Bone marrow (tissue), 2 donors: ENCODE results near the gene DICER1.

Experiments used
- DNase-seq, 2 donors: peaks; one replicate each; lab custom pipeline; 2025; lab: John Stamatoyannopoulos, UW

DICER1 gene

DNA sequence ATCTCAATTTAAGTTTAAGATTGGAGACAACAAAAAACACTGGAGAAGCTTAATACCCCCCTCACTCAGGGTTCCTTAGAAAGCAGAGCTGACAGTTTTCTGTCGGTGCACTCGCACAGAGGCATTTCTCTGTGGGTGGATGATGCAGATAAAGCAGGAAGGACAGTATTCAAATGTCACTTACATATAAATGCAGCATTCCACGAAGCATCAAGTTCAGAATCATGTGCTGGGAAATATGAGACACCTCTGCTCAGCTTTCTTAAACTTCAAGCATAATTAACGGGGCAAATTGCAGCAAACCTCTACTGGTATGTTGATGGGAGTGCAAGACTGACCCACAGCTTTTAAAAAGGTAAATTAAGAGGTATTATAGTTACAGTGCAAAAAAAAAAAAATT lies 68.7 kb downstream of the DICER1 start:
- no peak for DNase-seq

GRCh38 chr14:95087619-95088018 lies 69.7 kb downstream of the DICER1 start:
- no peak for DNase-seq

DNA sequence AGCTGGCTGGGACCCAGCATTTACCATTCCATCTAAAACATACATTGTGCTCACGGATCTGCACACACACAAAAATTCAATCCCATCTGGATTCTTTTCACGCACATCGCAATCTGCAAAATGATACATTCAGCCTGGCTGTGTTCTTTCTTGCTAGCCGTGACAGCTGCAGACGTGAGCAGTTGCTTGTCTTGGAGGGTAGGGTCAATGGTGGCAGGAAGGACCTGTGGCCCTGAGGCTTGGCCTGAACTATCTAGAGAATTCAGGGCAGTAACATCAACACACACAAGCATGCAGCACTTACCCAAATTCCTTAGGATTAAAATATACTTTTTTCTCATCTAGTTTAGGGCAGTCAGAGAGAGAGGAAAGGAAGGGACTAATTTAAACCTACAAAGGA lies 72.0 kb downstream of the DICER1 start:
- DNase-seq, result no peak

DNA sequence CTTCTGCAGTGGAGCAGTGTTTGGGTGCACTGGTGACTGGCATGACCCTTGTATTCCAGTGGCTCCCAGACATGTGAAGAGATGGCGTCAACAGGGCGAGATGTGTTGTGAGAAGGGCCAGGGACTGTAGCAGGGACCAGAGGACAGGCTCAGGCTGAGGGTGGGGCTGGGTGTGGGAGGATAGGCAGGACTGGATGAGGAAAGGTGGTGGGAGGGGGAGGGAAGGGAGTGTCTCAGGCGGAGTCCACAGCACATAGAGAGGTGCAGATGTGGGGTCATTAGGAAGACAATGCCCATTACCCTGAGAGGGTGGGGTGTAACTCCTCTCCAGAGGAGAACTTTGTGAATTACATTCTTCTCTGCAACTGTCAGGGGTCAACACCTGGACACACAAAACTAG lies 78.5 kb downstream of the DICER1 start:
- no peak for DNase-seq

GRCh38 chr14:95077345-95077744 lies 80.0 kb downstream of the DICER1 start:
- DNase-seq, result no peak

DNA sequence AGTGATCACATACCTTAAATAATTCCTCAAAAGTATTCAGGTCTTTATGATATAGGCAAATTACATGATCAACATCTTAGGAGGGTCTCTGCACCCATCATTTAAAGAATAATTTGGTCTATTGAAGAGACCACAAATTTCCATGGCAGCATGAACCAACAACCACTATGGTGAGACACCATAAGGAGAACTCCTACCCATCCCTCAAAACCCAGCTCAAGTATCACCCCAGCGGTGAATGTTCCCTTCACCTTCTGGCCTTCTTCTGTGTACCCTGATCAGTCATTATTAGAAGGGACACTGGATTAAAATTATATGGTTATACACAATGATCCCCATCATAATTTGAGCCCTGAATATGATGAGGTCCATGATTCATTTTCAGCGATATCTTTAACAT lies 81.5 kb downstream of the DICER1 start:
- DNase-seq, result no peak

DNA sequence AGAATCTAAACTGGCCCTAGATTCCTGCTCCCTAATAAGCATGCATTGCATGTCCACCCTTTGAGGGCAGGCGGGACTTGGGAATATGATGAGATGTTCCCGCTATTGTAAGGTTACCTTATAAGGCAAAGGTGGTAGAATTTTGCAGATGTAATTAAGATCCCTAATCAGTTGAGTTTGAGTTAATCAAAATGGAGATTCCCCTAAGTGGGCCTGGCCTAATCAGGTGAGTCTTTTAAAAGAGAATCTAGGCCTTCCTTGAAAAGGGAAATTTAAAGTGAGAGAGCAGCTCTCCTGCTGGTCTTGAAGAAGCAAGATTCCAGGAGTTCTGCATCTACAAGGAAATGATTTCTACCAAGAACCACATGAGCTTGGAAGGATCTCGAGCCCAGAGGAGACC lies 83.4 kb downstream of the DICER1 start:
- no peak for DNase-seq

DNA sequence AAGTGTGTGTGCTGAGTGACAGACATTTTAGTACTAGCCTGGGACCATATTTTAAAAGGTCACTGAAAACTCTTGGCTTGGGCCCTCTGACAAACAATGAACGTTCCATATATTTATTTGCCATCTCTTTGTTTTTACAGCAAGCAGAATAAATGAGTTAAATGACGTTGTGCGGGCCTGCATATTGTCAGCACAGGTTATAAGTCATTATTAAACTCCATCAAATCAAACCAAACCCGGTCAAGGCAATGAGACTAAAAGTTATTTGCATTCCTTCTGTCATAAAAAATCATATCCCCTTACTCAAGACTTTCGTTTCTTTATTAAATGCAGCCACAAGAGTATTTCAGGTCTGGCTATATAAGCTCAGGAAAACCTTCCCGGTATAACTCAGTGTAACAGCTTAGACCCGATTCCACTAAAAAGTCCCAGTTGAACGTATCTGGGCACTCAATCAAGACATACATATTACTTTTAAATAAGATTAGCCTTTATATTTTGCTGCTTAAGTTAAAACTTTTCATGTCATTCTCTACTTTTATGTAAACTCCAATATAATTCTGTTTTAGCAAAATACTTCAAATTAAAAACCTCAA lies 84.9 kb downstream of the DICER1 start:
- DNase-seq, result no peak

- no peak for DNase-seq
These were observed 85.6 kb downstream of the DICER1 start for GRCh38 chr14:95071649-95072280.

GRCh38 chr14:95070748-95071435 lies 86.4 kb downstream of the DICER1 start:
- DNase-seq, result no peak

GRCh38 chr14:95069547-95069946 lies 87.8 kb downstream of the DICER1 start:
- no peak for DNase-seq

- no peak for DNase-seq
These were observed 88.3 kb downstream of the DICER1 start for GRCh38 chr14:95069018-95069417.

- DNase-seq, result no peak
These were observed 88.8 kb downstream of the DICER1 start for GRCh38 chr14:95068521-95068920.

GRCh38 chr14:95068080-95068479 lies 89.2 kb downstream of the DICER1 start:
- DNase-seq, result no peak

DNA sequence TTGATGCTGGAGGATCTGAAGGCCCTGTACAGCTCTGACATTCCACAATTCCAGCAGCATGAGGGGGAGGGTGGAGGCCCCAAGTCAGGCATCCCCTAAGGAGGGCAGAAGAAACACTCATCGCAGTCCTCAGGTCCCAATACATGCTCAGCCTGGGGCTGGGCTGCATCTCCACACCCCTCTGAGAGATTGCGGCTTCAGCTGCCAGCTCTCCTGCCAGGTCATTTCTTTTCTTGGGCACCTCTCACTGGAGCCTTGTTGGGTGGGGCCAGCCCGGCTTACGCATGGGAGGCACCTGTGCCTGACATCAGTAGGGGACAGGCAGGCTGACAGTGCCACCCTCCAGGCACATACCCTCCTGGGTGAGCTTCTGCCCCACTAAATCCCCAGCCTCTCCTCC lies 89.8 kb downstream of the DICER1 start:
- no peak for DNase-seq

DNA sequence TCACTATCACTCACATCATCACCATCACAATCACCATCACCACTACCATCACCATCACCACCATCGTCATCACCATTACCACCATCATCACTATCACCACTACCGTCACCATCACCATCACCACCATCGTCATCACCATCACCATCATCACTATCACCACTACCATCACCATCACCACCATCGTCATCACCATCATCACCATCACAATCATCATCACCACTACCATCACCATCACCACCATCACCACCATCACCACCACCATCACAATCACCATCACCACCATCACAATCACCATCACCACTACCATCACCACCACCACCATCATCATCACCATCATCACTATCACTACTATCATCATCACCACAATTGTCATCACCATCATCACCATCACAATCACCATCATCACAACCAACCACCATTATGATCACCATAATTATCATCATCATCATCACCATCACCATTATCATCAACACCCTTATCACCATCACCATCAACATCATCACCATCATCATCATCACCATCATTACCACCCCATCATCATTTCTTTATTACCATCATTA lies 90.8 kb downstream of the DICER1 start:
- no peak for DNase-seq

GRCh38 chr14:95065411-95065810 lies 91.9 kb downstream of the DICER1 start:
- no peak for DNase-seq

DNA sequence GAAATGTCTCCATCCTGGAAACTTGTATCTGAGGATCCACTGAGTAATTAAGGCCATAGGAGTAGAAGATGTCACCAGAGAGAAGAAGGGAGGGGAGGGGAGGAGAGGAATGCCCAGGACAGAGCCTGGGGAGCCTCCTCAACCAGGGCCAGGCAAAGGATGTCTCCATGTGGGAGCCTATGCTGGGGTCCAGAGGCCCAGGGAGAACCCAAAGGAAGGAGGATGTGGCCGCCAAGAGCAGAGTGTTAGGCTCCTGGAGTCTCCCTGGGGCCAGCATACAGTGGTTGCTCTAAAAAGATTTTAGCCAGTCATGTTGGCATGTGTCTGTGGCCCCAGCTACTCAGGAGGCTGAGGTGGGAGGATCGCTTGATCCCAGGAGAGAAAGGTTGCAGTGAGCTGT lies 92.6 kb downstream of the DICER1 start:
- DNase-seq, result no peak

- no peak for DNase-seq
These were observed 93.1 kb downstream of the DICER1 start for GRCh38 chr14:95064256-95064655.

GRCh38 chr14:95063391-95063790 lies 93.9 kb downstream of the DICER1 start:
- DNase-seq, result no peak

DNA sequence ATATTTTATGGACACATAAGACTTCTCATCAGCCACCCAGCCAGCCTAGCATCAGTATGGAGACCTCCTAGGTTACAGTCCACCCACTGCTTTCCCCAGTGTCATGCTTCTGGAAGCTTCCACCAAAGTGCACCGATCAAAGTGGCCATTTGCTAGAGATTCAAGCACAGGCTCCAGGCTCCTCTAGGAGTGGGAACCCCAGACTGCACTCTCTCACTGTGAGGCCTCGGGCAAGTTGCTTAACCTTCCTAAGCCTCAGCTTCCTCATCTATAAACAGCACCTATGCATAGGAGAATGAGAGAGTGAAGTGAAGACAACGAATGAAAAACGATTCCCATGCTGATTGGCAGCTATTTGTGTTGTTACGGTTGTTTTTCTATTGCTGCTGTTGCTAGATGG lies 94.4 kb downstream of the DICER1 start:
- no peak for DNase-seq

DNA sequence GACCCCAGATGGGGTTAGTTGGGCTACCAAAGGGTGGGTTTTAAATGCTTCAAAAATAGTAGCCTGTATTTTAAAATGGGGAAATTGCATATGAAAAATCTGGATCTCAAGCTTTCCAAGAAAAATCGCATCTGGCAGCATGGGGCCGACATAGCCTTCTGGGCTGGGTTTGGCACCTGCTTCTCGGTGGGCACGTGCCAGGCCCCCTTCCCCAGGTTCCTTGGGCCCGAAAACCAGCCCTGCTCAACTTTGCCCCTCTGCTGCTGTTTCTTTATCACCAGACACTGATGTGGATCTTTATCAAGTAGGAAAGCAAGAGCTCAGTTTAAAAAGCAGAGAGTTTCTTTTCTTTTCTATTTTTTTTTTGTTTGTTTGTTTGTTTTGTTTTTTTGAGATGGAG lies 95.1 kb downstream of the DICER1 start:
- no peak for DNase-seq

DNA sequence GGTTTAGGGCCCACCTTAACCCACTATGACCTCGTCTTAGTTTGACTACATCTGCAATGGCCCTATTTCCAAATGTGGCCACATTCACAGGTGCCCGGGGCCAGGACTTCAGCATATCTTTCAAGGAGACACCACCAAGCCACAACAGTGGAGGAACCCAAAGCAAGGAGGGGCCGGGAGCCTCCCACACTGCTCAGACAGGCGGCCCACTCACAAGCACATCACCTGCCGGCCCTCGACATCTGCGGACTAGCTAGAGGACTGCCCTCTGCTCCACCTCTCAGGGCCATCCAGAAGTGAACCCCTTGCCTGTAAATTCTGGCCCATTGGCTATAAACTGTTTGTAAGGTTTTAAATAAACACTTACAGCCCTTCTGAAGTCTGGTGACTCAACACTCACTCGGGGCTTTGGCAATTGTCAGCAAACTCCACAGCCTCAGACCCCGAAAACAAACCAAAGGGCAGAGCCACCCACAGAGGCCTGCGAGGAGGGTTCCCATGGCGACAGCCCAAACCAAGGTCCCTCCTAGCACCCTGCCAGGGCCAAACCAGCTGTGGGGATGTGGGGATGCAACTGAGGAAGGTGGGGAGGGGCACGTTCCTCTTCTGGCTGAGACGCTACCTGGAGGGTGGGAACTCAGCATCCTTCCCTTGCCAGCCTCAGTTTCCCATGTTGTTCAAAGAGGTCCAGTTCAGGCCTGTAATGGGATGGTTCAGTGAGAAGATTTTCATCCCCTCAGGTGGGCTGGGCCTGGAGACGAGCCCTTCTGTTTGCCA lies 95.8 kb downstream of the DICER1 start:
- no peak for DNase-seq
